GM06990 (cell line): Measurements from ENCODE around the gene CFAP70.

Experiments used
- DNase-seq: peaks from one replicate; pipeline ENCODE4 v3.0.0-alpha.2; 2011; ENCODE audit not compliant: insufficient read length; ENCODE audit errors: extremely low read depth
- H3K27me3 ChIP-seq: replicated peaks from 2 replicates; pipeline ENCODE4 v1.6.0; 2011; ENCODE audit warnings: low read length; ENCODE audit not compliant: control insufficient read depth, insufficient read depth
- H3K36me3 ChIP-seq: 2 replicates; pipeline ENCODE4 v1.5.1; 2011; ENCODE audit warnings: low read length; ENCODE audit not compliant: control insufficient read depth, insufficient read depth
- H3K4me3 ChIP-seq: replicated peaks from 2 replicates; pipeline ENCODE4 v1.5.1; 2011; ENCODE audit warnings: low read depth, mild to moderate bottlenecking, control low read depth, low read length
- CTCF ChIP-seq: IDR thresholded peaks from 2 replicates; pipeline ENCODE4 v1.5.1; 2011; ENCODE audit warnings: low read length, control low read depth, mild to moderate bottlenecking, inconsistent platforms; ENCODE audit not compliant: insufficient read depth, poor library complexity, severe bottlenecking

The CFAP70 gene

GRCh38 chr10:73386583-73386982 lies 27.9 kb upstream of the CFAP70 start:
- peaks cover 18% of the 10 kb centered on the region for H3K36me3 ChIP-seq
- H3K4me3 ChIP-seq: no peak overlapping the region
- TF ChIP-seq CTCF: no peak
- no peaks in the 10 kb centered on the region for H3K27me3 ChIP-seq
- no peak for DNase-seq

GRCh38 chr10:73379064-73379748 lies 20.5 kb upstream of the CFAP70 start:
- H3K4me3 ChIP-seq: no peak overlapping the region
- peak; percentile 16 for DNase-seq
- H3K36me3 ChIP-seq: peaks cover 7% of the 10 kb centered on the region
- TF ChIP-seq CTCF: no peak
- no peaks in the 10 kb centered on the region for H3K27me3 ChIP-seq

- H3K27me3 ChIP-seq: no peaks in the 10 kb centered on the region
- no peak overlapping the region for H3K4me3 ChIP-seq
- TF ChIP-seq CTCF: no peak
- peaks cover 6% of the 10 kb centered on the region for H3K36me3 ChIP-seq
- no peak for DNase-seq
Observed at GRCh38 chr10:73376679-73377078, 18.0 kb upstream of the CFAP70 start.

GRCh38 chr10:73368238-73368637 lies 9.6 kb upstream of the CFAP70 start:
- peaks cover 2% of the 10 kb centered on the region for H3K36me3 ChIP-seq
- DNase-seq: no peak
- TF ChIP-seq CTCF: no peak
- H3K27me3 ChIP-seq: no peaks in the 10 kb centered on the region
- H3K4me3 ChIP-seq: no peak overlapping the region

- H3K4me3 ChIP-seq: no peak overlapping the region
- peak; percentile 22 for DNase-seq
- TF ChIP-seq CTCF: no peak
- no peaks in the 10 kb centered on the region for H3K27me3 ChIP-seq
- H3K36me3 ChIP-seq: peaks cover 1% of the 10 kb centered on the region
Observed at GRCh38 chr10:73366381-73367298, 8.0 kb upstream of the CFAP70 start.
